Motor neuron (in vitro differentiated cells): Measurements from ENCODE around the gene TRABD2A. TPM values are rescaled to one million over a fixed set of nuclear protein-coding genes. Genes with fewer than 3 reads are reported as not detected.
A peak's percentile ranks its signal among the peaks of the same experiment; 100 is the strongest.

Source experiments
- ATAC-seq, 8 experiments: fragments of 200-7000 bp; cut with Tn5 transposase; replicated peaks in 6 of 8; 2 replicates each; pipeline ENCODE4 v1.8.0; 2021; ENCODE audit warnings: mild to moderate bottlenecking in 8 of 8, moderate library complexity in 8 of 8
- H3K27ac ChIP-seq, 2 donors: fragments of 250-450 bp; sonication (Bioruptor Pico); 2 replicates each; pipeline ENCODE4 v1.9.0; 2021; ENCODE audit warnings: antibody characterized with exemption in 2 of 2, mild to moderate bottlenecking in 2 of 2, moderate library complexity in 1 of 2
- H3K4me1 ChIP-seq, 2 donors: fragments of 250-450 bp; sonication (Bioruptor Pico); replicated peaks in 1 of 2; 2 replicates each; pipeline ENCODE4 v1.6.1; 2021; ENCODE audit warnings: antibody characterized with exemption in 2 of 2, mild to moderate bottlenecking in 2 of 2, moderate library complexity in 1 of 2
- H3K4me3 ChIP-seq, 5 donors: fragments of 250-450 bp; sonication (Bioruptor Pico); 2 replicates each; pipeline ENCODE4 v1.9.0; 2021; ENCODE audit warnings: antibody characterized with exemption in 5 of 5, mild to moderate bottlenecking in 5 of 5, moderate library complexity in 4 of 5
- WGBS, 10 experiments: fragments of 450-650 bp; shearing (Covaris generic); methylation state at CpG; one replicate each; pipeline ENCODE4 v1.0.0; 2022; 5-methylcytosine and 5-hydroxymethylcytosine counted together
- in situ Hi-C, 9 experiments: fragments of 400-800 bp; cut with MboI; loops; one replicate each; pipeline ENCODE4 v1.15.0; 2021; ENCODE audit warnings: low sequenced_read_pairs in 9 of 9, low pct_unique_long_range_greater_than_20kb in 2 of 9; ENCODE audit not compliant: unreplicated experiment in 9 of 9
- total RNA-seq, 8 experiments: library from RNA; unstranded; fragments of 300-600 nt; gene quantifications; 2 replicates each; pipeline versions ENCODE4 v1.2.3 to v1.2.4, GENCODE V29; 2022

The TRABD2A gene
- total RNA-seq, 8 experiments from 2014 or later: 0.65 to 5.4 (median 2.8) TPM

GRCh38 chr2:84899304-84900204 lies 18.7 kb upstream of the TRABD2A start:
- peaks cover 0 to 3% of the 10 kb centered on the region in 2 donors for H3K4me1 ChIP-seq
- in situ Hi-C loops: loop anchor here in 2 of 9 experiments (25.0 kb wide), 2 partner anchors 387 to 412 kb away; partner anchors contain the start of gene DNAH6 (in 1 of the 2)
- 80 to 100% (median 93%) methylated on average over 2 to 6 of the region's 8 CpGs; no CpG with 5 or more reads in 2 of the 10 experiments for WGBS, 10 experiments
- ATAC-seq: peak in 1 of 8 experiments; percentile 19
- no peak overlapping the region for H3K27ac ChIP-seq
- no peak overlapping the region for H3K4me3 ChIP-seq

GRCh38 chr2:84897773-84898172 lies 16.9 kb upstream of the TRABD2A start:
- Histone ChIP-seq H3K4me1 (no peaks in the 10 kb centered on the region), H3K4me3 (no peak overlapping the region), H3K27ac (no peak overlapping the region)
- ATAC-seq: no peak
- WGBS, 10 experiments: 9 to 100% (median 71%) methylated on average over 1 of the region's 1 CpG; no CpG with 5 or more reads in 3 of the 10 experiments
- in situ Hi-C loops: loop anchor here in 2 of 9 experiments (25.0 kb wide), 2 partner anchors 385 to 410 kb away; partner anchors contain the start of gene DNAH6 (in 1 of the 2)

- H3K4me3 ChIP-seq: no peak overlapping the region
- no peak overlapping the region for H3K27ac ChIP-seq
- no peaks in the 10 kb centered on the region for H3K4me1 ChIP-seq
- no peak for ATAC-seq
- in situ Hi-C loops: loop anchor here in 2 of 9 experiments (25.0 kb wide), 2 partner anchors 384 to 409 kb away; partner anchors contain the start of gene DNAH6 (in 1 of the 2)
- 43 to 100% (median 96%) methylated on average over 1 to 2 of the region's 2 CpGs; no CpG with 5 or more reads in 2 of the 10 experiments for WGBS, 10 experiments
These were observed 15.7 kb upstream of the TRABD2A start for GRCh38 chr2:84896567-84896966.

- no peak overlapping the region for H3K27ac ChIP-seq
- no peaks in the 10 kb centered on the region for H3K4me1 ChIP-seq
- in situ Hi-C loops: loop anchor here in 2 of 9 experiments (25.0 kb wide), 2 partner anchors 383 to 408 kb away; partner anchors contain the start of gene DNAH6 (in 1 of the 2)
- no peak overlapping the region for H3K4me3 ChIP-seq
- no peak for ATAC-seq
- 46 to 83% (median 78%) methylated on average over 1 to 6 of the region's 7 CpGs; no CpG with 5 or more reads in 2 of the 10 experiments for WGBS, 10 experiments
These were observed 14.1 kb upstream of the TRABD2A start for GRCh38 chr2:84894758-84895520.

GRCh38 chr2:84894131-84894586 lies 13.3 kb upstream of the TRABD2A start:
- WGBS, 10 experiments: 92 to 100% (median 100%) methylated on average over 1 to 4 of the region's 6 CpGs; no CpG with 5 or more reads in 5 of the 10 experiments
- Histone ChIP-seq H3K4me3 (no peak overlapping the region), H3K4me1 (no peaks in the 10 kb centered on the region), H3K27ac (no peak overlapping the region)
- ATAC-seq: no peak
- in situ Hi-C loops: loop anchor here in 2 of 9 experiments (25.0 kb wide), 2 partner anchors 382 to 407 kb away; partner anchors contain the start of gene DNAH6 (in 1 of the 2)

- 85 to 92% (median 88%) methylated on average over 2 to 11 of the region's 12 CpGs; no CpG with 5 or more reads in 1 of the 10 experiments for WGBS, 10 experiments
- no peaks in the 10 kb centered on the region for H3K4me1 ChIP-seq
- no peak for ATAC-seq
- in situ Hi-C loops: loop anchor here in 2 of 9 experiments (25.0 kb wide), 2 partner anchors 379 to 404 kb away; partner anchors contain the start of gene DNAH6 (in 1 of the 2)
- H3K4me3 ChIP-seq: no peak overlapping the region
- H3K27ac ChIP-seq: no peak overlapping the region
These were observed 10.6 kb upstream of the TRABD2A start for GRCh38 chr2:84891355-84892010.

GRCh38 chr2:84889332-84889731 lies 8.4 kb upstream of the TRABD2A start:
- Histone ChIP-seq H3K4me3 (no peak overlapping the region), H3K27ac (no peak overlapping the region), H3K4me1 (no peaks in the 10 kb centered on the region)
- no peak for ATAC-seq
- 67 to 100% (median 100%) methylated on average over 1 to 2 of the region's 2 CpGs; no CpG with 5 or more reads in 5 of the 10 experiments for WGBS, 10 experiments
- in situ Hi-C loops: loop anchor here in 2 of 9 experiments (25.0 kb wide), 2 partner anchors 377 to 402 kb away; partner anchors contain the start of gene DNAH6 (in 1 of the 2)

GRCh38 chr2:84888401-84889276 lies 7.8 kb upstream of the TRABD2A start:
- H3K27ac ChIP-seq: no peak overlapping the region
- WGBS, 10 experiments: 0 to 100% (median 75%) methylated on average over 1 to 4 of the region's 6 CpGs; no CpG with 5 or more reads in 1 of the 10 experiments
- ATAC-seq: peak in 3 of 8 experiments; percentile 72 to 95 (median 92)
- H3K4me3 ChIP-seq: no peak overlapping the region
- in situ Hi-C loops: loop anchor here in 2 of 9 experiments (25.0 kb wide), 2 partner anchors 376 to 401 kb away; partner anchors contain the start of gene DNAH6 (in 1 of the 2)
- H3K4me1 ChIP-seq: no peaks in the 10 kb centered on the region

- Histone ChIP-seq H3K4me1 (no peaks in the 10 kb centered on the region), H3K4me3 (no peak overlapping the region), H3K27ac (no peak overlapping the region)
- in situ Hi-C loops: loop anchor here in 2 of 9 experiments (25.0 kb wide), 2 partner anchors 374 to 399 kb away; partner anchors contain the start of gene DNAH6 (in 1 of the 2)
- 60 to 100% (median 80%) methylated on average over 1 to 5 of the region's 6 CpGs; no CpG with 5 or more reads in 2 of the 10 experiments for WGBS, 10 experiments
- ATAC-seq: no peak
These were observed 5.9 kb upstream of the TRABD2A start for GRCh38 chr2:84886791-84887190.

GRCh38 chr2:84885111-84885510 lies 4.2 kb upstream of the TRABD2A start:
- ATAC-seq: no peak
- Histone ChIP-seq H3K4me1 (peaks cover 2 to 9% of the 10 kb centered on the region in 2 donors), H3K27ac (no peak overlapping the region), H3K4me3 (no peak overlapping the region)
- 75 to 100% (median 100%) methylated on average over 1 to 2 of the region's 2 CpGs; no CpG with 5 or more reads in 6 of the 10 experiments for WGBS, 10 experiments
- in situ Hi-C loops: loop anchor here in 2 of 9 experiments (25.0 kb wide), 2 partner anchors 373 to 398 kb away; partner anchors contain the start of gene DNAH6 (in 1 of the 2)

- peaks cover 8 to 13% of the 10 kb centered on the region in 2 donors for H3K4me1 ChIP-seq
- peak in 3 of 8 experiments; percentile 40 to 77 (median 49) for ATAC-seq
- in situ Hi-C loops: loop anchor here in 2 of 9 experiments (25.0 kb wide), 2 partner anchors 372 to 397 kb away; partner anchors contain the start of gene DNAH6 (in 1 of the 2)
- H3K27ac ChIP-seq: no peak overlapping the region
- H3K4me3 ChIP-seq: no peak overlapping the region
These were observed 3.6 kb upstream of the TRABD2A start for GRCh38 chr2:84884449-84884848.
